Right ventricle myocardium superior (tissue), 1 donor: ENCODE results near the gene MAPK12. TPM values are rescaled to one million over a fixed set of nuclear protein-coding genes. Genes with fewer than 3 reads are reported as not detected.

Source experiments
- ATAC-seq: fragments of 200-7000 bp; cut with Tn5 transposase; one replicate; pipeline ENCODE4 v1.9.1; 2020; ENCODE audit warnings: mild to moderate bottlenecking; ENCODE audit not compliant: poor library complexity
- DNase-seq: peaks from one replicate; pipeline ENCODE4 v3.0.0-alpha.2; 2020
- intact Hi-C: fragments of 100-400 bp; cut with DNase I; formaldehyde crosslinking; loops from one replicate; pipeline ENCODE4 v1.11.2; 2022
- total RNA-seq: library from RNA; stranded (reverse); fragmentation: NEBNext Ultra II Directional; extraction: Animal tissue kit (Norgen Biotek cat#: 25700); gene quantifications from one replicate; pipeline ENCODE4 v1.2.1, GENCODE V29; 2021
- donor health status: DM: no; HTN: yes; CAD: no; lungs with severe emphysema.

Gene MAPK12
- total RNA-seq, 1 donor from 2014 or later = 13.2 TPM

GRCh38 chr22:50301581-50301991, 40.1 kb upstream of the MAPK12 start:
- intact Hi-C loops = no loop called here
- DNase-seq = no peak
- ATAC-seq = no peak

GRCh38 chr22:50300620-50301257, 39.3 kb upstream of the MAPK12 start:
- ATAC-seq (no peak), DNase-seq (no peak)
- intact Hi-C loops = no loop called here

DNA sequence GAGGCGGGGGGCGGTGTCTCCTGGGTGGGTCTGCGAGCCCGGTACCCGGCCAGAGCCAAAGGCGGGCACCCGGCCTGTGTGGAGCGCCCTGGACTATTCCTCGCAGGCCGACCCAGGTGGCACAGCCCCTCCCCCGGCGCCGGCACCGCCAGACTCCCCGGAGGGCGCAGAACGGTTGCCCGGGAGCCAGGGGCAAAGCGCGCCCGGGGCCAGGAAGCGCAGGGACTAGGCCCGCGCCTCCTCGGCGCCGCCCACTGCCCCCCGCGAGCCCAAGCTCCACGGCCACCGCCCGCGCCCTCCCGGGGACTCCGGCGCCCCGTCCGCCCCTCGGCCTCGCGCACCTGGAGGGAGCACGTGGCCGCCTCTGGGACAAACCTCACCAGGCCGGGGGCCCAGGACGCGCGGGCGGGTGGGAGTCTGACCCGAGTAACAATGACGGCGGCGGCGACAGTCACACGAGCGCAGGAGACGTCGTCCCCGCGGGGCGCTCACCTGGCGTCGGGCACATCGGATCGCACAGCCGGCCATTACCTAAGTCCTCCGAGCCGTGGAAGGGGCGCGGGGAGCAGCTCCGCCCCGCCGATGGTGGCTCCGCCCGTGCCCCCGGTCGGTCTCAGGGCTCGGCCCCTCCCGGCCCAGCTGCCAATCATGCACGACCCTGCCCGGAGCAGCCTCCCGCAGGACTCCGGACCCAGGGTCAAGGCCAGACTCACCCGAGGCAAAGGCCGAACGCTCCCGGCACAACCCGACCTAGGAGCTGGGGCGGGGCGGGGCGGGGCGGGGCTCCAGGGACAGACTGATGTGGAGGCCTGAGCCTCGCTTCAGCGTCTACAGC, 38.5 kb upstream of the MAPK12 start:
- DNase-seq (no peak), ATAC-seq (no peak)
- intact Hi-C loops = no loop called here

DNA sequence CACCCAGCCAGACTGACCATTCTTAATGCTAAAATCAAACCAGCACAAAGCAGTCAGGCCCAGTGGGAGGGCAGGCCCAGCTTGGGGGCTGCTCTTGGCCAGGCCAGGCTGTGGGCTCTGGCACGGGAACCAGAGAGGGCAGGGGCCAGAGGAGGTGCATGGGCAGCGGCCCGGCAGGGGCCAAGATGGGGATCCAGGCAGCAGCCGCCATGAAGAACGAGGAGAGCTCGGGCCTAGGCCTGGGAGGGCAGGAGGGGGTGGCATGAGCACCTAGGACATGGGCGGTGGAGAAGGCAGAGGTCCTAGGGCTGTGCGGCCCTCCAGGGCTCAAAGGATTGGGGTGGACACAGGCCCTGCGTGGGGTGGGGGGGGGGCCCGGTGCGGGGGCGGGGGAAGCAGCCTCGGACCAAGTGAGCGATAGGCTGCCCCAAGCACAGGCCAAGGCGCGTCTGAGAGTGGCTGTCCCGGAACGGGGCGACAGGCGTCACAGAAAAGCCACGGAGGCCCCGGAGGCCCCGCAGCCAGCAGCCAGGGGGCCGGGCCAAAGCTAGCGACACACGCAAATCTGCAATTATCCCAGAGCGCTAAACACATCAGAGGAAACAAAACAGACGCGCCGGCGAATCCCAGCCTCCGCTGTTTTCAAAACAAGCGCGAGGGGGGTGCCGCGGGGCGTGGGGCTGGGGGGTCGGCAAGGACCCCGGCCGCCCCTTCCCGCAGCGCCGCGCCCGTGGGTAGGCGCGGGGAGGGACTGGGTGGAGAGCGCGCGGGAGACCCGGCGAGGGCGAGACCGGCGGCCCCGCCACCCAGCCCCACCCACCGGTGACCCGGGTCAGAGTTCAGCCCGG, 37.7 kb upstream of the MAPK12 start:
- DNase-seq = no peak

GRCh38 chr22:50298266-50298637, 36.8 kb upstream of the MAPK12 start:
- no peak for ATAC-seq
- intact Hi-C loops = no loop called here
- DNase-seq = no peak

More for the DNA sequence above, 37.7 kb upstream of the MAPK12 start:
- intact Hi-C loops = no loop called here
- ATAC-seq = no peak

- DNase-seq (no peak), ATAC-seq (no peak)
- intact Hi-C loops = no loop called here
Measured at GRCh38 chr22:50297510-50298265, 36.2 kb upstream of the MAPK12 start.

- intact Hi-C loops = no loop called here
- DNase-seq = peak; percentile 64
Measured at GRCh38 chr22:50296658-50297490, 35.4 kb upstream of the MAPK12 start.

DNA sequence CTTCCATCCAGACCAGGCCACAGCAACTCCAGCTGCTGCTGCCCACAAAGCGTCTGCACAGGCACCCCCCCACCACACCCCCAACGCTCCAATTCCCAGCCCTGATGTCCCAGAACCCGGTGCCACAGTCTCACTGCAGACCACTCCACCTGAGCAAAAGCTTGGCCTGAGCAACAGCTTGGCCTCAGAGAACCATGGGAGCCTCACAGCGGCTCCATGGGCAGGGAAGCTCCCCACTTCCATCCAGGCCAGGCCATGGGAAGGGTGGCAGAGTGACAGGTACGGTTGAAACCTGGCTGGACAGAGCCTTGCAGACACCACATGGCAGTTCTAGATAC, 32.8 kb upstream of the MAPK12 start:
- intact Hi-C loops = no loop called here

More at GRCh38 chr22:50296658-50297490, 35.4 kb upstream of the MAPK12 start:
- ATAC-seq = peak; percentile 18

GRCh38 chr22:50293441-50294318, 32.2 kb upstream of the MAPK12 start:
- ATAC-seq (peak; percentile 89), DNase-seq (peak; percentile 70)
- intact Hi-C loops = no loop called here

More for the DNA sequence above, 32.8 kb upstream of the MAPK12 start:
- DNase-seq (no peak), ATAC-seq (no peak)

DNA sequence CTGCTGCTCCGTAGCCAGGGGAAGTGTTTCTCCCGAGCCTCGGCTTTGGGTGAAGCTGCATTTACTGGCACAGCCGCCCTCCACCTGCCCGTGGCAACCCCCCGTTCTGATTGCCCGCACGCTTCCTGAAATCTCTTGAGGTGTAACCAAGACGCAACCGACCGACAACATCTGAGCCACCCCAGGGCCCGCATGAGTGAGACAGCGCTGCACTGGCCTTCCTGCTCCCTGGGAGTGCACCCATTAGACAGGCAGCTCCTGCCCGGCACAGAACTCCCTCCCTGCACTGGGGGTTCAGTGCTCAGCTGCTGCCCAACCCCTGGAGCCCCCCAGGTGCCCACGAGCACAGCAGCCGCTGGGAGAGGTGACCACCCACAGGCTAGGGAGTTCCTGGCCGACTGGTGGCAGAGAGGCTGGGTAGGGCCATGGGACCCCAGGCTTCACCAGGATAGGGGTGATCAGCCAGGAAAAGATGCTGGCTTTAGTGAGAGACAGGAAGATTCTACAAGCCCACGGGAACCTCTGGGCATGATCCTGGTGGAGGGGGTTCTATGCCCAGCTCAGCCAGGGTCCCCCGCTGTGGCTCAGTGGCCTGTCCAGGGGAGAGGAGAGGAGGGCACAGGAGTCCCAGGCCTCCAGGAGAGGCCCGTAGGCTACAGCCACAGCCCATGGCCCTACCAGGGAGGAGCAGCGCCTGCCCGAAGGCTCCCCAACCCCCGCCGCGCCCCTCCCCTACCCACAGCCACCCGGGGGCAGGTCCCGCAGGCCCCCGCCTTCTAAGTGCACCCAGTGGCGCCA, 31.4 kb upstream of the MAPK12 start:
- ATAC-seq (no peak), DNase-seq (peak; percentile 85)
- intact Hi-C loops = no loop called here

DNA sequence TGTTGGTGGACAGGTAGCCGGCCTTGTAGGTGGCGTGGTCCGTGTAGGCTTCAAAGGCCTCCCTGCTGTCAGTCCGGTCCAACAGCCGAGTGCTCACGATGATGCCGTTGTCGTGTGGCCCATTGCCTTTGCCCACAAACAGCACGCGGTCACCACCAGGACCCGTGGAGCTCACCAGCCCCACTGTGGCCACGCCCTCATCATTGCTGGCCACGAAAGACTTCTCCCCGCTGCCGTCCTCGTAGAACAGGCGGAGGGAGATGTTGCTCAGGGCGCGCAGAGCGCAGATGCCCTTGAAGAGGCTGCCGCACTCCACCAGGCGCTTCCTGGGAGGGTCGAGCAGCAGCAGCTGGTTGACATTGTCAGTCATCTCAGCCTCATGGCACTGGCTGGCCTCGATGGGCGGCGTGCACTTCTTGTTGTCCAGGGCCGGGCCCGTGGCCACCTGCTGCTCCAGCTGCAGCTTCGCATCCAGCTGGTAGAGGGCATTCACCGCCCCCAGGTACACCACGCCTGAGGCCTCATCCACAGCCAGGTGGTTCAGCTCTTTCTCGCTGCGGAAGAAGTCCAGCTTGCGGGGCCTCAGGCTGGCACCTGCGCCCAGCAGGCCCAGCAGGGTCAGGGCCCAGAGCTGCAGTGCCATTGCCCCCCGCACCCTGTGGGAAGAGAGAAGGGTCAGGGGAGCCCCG, 28.6 kb upstream of the MAPK12 start:
- intact Hi-C loops = no loop called here
- DNase-seq (no peak), ATAC-seq (no peak)

DNA sequence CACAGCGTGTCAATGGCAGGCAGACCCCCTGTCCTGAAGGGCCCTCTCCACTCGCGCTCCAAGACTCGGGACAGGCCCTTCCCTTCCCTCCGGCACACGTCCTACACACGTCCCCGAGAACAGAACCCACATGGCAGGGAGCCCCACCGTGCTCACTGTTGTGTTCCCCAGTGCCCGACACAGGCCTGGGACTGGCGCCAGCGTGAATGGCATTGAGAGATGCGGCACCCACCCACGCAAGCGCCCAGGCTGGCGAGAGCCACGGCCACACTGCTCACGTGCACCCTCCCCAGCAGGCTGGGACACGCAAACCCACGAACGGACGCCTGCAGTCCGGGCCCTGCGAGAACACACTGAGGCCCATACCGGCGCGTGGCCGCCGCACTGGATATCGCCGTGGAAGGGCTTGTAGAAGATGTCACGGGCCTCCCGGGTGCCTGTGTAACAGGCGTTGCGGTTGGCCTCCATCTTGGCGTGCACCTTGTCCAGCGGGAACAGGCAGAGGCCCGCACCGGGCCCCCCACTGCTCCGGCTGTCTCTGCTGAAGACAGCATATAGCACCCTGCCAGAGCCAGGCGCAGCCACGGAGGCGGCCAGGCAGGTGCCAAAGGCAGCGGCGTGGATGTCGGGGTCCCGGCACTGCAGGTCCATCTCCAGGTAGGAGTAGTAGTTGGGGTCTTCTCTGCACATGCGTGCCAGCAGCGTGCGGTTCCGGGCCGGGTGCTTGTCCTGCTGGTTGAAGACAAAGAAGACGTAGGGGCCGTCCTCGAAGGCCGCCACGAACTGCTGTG, 27.9 kb upstream of the MAPK12 start:
- ATAC-seq (no peak), DNase-seq (no peak)
- intact Hi-C loops = no loop called here

DNA sequence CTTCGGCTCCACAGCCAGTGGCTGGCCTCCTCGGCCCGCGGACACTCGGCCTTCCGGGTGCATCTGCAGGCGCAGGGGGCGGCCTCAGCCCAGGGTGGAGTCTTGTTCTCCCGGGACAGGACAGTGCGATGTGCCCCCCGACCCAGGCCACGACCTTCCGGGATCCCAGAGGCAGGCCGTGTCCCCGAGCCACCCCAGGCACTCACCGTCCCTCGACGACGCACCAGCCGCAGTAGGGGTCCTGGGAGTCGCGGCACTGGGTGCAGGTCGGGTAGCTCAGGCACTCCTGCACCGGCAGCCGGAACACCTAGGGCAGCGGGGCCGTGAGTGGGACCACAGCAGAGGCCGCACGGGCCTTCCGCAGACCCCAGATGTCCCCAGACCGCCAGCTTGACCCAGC, 26.2 kb upstream of the MAPK12 start:
- ATAC-seq = no peak
- DNase-seq = no peak
- intact Hi-C loops = no loop called here

GRCh38 chr22:50286701-50287318, 25.3 kb upstream of the MAPK12 start:
- intact Hi-C loops = no loop called here
- DNase-seq = no peak
- ATAC-seq = no peak

- no peak for DNase-seq
- intact Hi-C loops = no loop called here
- ATAC-seq = no peak
Measured at GRCh38 chr22:50286275-50286674, 24.8 kb upstream of the MAPK12 start.
